ENCODE data around the gene TRMT61A.

TRMT61A gene

GRCh38 chr14:103547455-103547940, 18.5 kb downstream of the TRMT61A start:
- no peak for DNase-seq (ENCODE audit: low read depth)

- DNase-seq (ENCODE audit: low read depth), result no peak
These were observed 19.0 kb downstream of the TRMT61A start for GRCh38 chr14:103547941-103548462.

GRCh38 chr14:103548463-103549351, 19.7 kb downstream of the TRMT61A start:
- no peak for DNase-seq (ENCODE audit: low read depth)

- DNase-seq (ENCODE audit: low read depth), result no peak
These were observed 20.6 kb downstream of the TRMT61A start for GRCh38 chr14:103549361-103550311.

GRCh38 chr14:103550451-103551337, 21.7 kb downstream of the TRMT61A start:
- no peak for DNase-seq (ENCODE audit: low read depth)

GRCh38 chr14:103551338-103551762, 22.4 kb downstream of the TRMT61A start:
- DNase-seq (ENCODE audit: low read depth), result no peak

- DNase-seq (ENCODE audit: low read depth), result no peak
These were observed 23.2 kb downstream of the TRMT61A start for GRCh38 chr14:103552011-103552845.

- DNase-seq (ENCODE audit: low read depth), result no peak
These were observed 23.8 kb downstream of the TRMT61A start for GRCh38 chr14:103552846-103553210.

- no peak for DNase-seq (ENCODE audit: low read depth)
These were observed 26.8 kb downstream of the TRMT61A start for GRCh38 chr14:103555559-103556337.

GRCh38 chr14:103556946-103557758, 28.2 kb downstream of the TRMT61A start:
- no peak for DNase-seq (ENCODE audit: low read depth)

GRCh38 chr14:103558071-103558882, 29.3 kb downstream of the TRMT61A start:
- DNase-seq (ENCODE audit: low read depth), result no peak

GRCh38 chr14:103559766-103560165, 30.8 kb downstream of the TRMT61A start:
- DNase-seq (ENCODE audit: low read depth), result no peak

GRCh38 chr14:103560691-103561090, 31.7 kb downstream of the TRMT61A start:
- DNase-seq (ENCODE audit: low read depth), result no peak

GRCh38 chr14:103561381-103562178, 32.6 kb downstream of the TRMT61A start:
- DNase-seq (ENCODE audit: low read depth), result no peak

- no peak for DNase-seq (ENCODE audit: low read depth)
These were observed 33.1 kb downstream of the TRMT61A start for GRCh38 chr14:103562179-103562428.

- peak; percentile 75 for DNase-seq (ENCODE audit: low read depth)
These were observed 33.6 kb downstream of the TRMT61A start, which contains the start of the genes BAG5 and COA8 for GRCh38 chr14:103562429-103563225. BAG5 (minus strand) TSS chr14:103562657; CDS start chr14:103561164, 1,493 bp downstream. COA8 (plus strand) TSS chr14:103562960; CDS start chr14:103563002, 42 bp downstream.
